ENCODE data around the gene PLXNB2.

GRCh38 chr22:50326225-50326955 lies 18.9 kb upstream of the PLXNB2 start:
- TF ChIP-seq CTCF (conservative IDR thresholded peaks at IDR 0.05 in 1 of 2, IDR thresholded peaks at IDR 0.05 in 1 of 2; ENCODE audit: low read depth in 1 of 2, low read length in 2 of 2) (no peak), EZH2 (IDR thresholded peaks at IDR 0.05; ENCODE audit: low read length, missing control alignments) (no peak)
